Choroid plexus epithelial cell (primary cell): ENCODE data around the gene PCDHGB2.

Experiments
- DNase-seq: peaks from one replicate; pipeline ENCODE4 v3.0.0-alpha.2; 2010; ENCODE audit warnings: low read depth
- H3K4me3 ChIP-seq: 2 replicates; pipeline ENCODE4 v1.5.1; 2011; ENCODE audit warnings: low read depth, mild to moderate bottlenecking, control low read depth, low read length, moderate library complexity
- TF ChIP-seq, protein P1 (sequence below): conservative IDR thresholded peaks from 2 replicates; pipeline ENCODE4 v1.5.1; 2011; ENCODE audit warnings: low read depth, mild to moderate bottlenecking, control low read depth, inconsistent platforms, low read length, moderate library complexity

PCDHGB2 gene

DNA sequence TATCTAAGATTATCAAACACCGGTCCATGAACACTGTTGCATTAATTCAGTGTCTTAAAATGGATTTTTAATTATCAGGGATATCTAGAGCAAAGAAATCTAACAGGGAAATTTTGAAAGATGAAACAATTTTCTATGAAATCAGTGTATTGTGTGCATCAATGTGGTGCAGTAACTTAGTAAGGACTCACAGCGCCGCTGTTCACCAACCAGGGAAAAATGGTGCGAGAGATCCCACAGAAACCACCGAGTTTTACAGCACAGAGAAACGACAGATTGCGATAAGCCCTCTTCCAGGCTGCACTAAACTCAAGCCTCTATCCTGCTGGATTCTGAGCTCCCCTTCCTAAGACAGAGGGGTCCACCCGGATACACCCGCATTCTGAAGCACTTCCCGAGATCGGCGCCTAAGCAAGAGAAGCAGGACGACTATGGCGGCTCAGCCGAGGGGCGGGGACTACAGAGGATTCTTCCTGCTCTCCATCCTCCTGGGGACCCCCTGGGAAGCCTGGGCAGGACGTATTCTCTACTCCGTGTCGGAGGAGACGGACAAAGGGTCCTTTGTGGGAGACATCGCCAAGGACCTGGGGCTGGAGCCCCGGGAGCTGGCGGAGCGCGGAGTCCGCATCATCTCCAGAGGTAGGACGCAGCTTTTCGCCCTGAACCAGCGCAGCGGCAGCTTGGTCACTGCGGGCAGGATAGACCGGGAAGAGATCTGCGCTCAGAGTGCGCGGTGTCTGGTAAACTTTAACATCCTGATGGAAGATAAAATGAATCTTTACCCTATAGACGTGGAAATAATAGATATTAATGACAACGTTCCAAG, 22.9 kb downstream of the PCDHGB2 start, which contains the start of gene PCDHGA7:
PCDHGA7 (plus strand) TSS at position 274 of the 826 bp plus-strand sequence; CDS start at position 432, 158 bp downstream.
- DNase-seq, result peak; percentile 40
- H3K4me3 ChIP-seq, result peak within 1 kb of the TSS; percentile 45
- TF ChIP-seq, protein P1, sequence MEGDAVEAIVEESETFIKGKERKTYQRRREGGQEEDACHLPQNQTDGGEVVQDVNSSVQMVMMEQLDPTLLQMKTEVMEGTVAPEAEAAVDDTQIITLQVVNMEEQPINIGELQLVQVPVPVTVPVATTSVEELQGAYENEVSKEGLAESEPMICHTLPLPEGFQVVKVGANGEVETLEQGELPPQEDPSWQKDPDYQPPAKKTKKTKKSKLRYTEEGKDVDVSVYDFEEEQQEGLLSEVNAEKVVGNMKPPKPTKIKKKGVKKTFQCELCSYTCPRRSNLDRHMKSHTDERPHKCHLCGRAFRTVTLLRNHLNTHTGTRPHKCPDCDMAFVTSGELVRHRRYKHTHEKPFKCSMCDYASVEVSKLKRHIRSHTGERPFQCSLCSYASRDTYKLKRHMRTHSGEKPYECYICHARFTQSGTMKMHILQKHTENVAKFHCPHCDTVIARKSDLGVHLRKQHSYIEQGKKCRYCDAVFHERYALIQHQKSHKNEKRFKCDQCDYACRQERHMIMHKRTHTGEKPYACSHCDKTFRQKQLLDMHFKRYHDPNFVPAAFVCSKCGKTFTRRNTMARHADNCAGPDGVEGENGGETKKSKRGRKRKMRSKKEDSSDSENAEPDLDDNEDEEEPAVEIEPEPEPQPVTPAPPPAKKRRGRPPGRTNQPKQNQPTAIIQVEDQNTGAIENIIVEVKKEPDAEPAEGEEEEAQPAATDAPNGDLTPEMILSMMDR, result peak; percentile 41

DNA sequence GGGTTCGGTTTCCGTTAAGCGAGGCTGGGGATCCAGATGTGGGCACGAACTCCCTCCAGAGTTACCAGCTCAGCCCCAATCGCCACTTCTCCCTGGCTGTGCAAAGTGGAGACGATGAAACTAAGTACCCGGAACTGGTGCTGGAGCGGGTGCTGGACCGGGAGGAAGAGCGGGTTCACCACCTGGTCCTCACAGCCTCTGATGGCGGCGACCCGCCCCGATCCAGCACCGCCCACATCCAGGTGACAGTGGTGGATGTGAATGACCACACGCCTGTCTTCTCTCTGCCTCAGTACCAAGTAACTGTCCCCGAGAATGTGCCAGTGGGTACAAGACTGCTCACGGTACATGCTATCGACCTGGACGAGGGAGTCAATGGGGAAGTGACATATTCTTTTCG, 23.6 kb downstream of the PCDHGB2 start:
- TF ChIP-seq, protein P1, result no peak
- no peak overlapping the region for H3K4me3 ChIP-seq
- no peak for DNase-seq

DNA sequence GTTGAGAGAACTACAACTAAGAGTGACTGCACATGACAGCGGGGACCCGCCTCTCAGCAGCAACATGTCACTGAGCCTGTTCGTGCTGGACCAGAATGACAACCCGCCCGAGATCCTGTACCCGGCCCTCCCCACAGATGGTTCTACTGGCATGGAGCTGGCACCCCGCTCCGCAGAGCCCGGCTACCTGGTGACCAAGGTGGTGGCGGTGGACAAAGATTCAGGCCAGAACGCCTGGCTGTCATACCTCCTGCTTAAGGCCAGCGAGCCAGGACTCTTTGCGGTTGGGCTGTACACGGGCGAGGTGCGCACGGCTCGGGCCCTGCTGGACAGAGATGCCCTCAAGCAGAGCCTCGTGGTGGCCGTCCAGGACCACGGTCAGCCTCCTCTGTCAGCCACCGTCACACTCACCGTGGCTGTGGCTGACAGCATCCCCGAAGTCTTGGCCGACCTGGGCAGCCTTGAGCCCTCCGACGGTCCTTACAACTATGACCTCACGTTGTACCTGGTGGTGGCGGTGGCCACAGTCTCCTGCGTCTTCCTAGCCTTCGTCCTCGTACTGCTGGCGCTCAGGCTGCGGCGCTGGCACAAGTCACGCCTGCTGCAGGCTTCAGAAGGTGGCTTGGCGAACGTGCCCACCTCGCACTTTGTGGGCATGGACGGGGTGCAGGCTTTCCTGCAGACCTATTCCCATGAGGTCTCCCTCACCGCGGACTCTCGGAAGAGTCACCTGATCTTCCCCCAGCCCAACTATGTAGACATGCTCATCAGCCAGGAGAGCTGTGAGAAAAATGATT, 24.9 kb downstream of the PCDHGB2 start:
- no peak for DNase-seq
- TF ChIP-seq, protein P1, result no peak
- H3K4me3 ChIP-seq, result no peak overlapping the region

DNA sequence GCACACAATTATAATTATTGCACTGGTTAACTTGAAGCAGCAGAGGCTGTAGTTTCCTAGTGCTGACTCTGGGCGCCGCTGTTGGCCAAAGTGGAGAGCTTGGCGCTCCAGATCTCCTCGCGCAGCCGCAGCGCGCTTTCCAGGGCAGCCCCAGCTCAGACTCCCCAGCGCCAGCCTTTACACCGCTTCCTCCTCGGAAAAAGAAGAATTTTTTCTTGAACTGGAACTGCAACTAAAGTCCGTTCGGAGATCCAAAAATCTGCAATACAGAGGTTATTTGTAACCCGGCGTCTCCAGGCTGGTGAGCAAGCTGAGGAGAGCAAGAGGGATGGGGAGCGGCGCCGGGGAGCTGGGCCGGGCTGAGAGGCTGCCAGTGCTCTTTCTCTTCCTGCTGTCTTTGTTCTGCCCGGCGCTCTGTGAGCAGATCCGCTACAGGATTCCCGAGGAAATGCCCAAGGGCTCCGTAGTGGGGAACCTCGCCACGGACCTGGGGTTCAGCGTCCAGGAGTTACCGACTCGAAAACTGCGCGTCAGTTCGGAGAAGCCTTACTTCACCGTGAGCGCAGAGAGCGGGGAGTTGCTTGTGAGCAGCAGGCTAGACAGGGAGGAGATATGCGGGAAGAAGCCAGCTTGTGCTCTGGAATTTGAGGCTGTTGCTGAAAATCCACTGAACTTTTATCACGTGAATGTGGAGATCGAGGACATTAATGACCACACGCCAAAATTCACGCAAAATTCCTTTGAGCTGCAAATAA, 27.9 kb downstream of the PCDHGB2 start, which contains the start of gene PCDHGB4:
PCDHGB4 (plus strand) TSS at position 142 of the 755 bp plus-strand sequence; CDS start at position 329, 187 bp downstream.
- DNase-seq, result peak; percentile 46
- peak within 1 kb of the TSS; percentile 39 for H3K4me3 ChIP-seq
- TF ChIP-seq, protein P1, result peak; percentile 54

DNA sequence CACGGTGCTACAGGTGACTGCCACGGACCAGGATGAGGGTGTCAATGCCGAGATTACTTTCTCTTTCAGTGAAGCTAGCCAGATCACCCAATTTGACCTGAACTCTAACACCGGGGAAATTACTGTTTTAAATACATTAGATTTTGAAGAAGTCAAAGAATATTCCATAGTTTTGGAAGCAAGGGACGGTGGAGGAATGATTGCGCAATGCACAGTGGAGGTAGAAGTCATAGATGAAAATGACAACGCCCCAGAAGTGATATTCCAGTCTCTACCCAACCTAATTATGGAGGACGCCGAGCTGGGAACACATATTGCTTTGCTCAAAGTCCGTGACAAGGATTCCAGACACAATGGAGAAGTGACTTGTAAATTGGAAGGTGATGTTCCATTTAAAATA, 28.9 kb downstream of the PCDHGB2 start:
- TF ChIP-seq, protein P1, result no peak
- no peak for DNase-seq
- H3K4me3 ChIP-seq, result no peak overlapping the region

DNA sequence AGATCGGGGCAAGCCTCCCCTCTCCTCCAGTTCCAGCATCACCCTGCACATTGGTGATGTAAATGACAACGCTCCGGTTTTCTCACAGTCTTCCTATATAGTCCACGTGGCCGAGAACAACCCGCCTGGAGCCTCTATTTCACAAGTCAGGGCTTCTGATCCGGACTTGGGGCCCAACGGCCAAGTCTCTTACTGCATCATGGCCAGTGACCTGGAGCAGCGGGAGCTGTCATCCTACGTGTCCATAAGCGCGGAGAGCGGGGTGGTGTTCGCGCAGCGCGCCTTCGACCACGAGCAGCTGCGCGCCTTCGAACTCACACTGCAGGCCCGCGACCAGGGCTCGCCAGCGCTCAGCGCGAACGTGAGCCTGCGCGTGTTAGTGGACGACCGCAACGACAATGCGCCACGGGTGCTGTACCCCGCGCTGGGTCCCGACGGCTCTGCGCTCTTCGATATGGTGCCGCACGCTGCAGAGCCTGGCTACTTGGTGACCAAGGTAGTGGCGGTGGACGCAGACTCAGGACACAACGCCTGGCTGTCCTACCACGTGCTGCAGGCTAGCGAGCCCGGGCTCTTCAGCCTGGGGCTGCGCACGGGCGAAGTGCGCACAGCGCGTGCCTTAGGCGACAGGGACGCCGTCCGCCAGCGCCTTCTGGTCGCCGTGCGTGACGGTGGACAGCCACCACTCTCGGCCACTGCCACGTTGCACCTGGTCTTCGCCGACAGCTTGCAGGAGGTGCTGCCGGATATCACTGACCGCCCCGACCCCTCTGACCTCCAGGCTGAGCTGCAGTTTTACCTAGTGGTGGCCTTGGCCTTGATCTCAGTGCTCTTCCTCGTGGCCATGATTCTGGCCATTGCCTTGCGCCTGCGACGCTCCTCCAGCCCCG, 29.6 kb downstream of the PCDHGB2 start:
- DNase-seq, result no peak
- H3K4me3 ChIP-seq, result no peak overlapping the region
- TF ChIP-seq, protein P1, result no peak
